GM12874 (cell line): ENCODE data around the gene HP.

Source experiments
- CTCF ChIP-seq: IDR thresholded peaks from 2 replicates; pipeline ENCODE4 v1.5.1; 2011; ENCODE audit warnings: low read depth, mild to moderate bottlenecking, control low read depth, low read length, moderate library complexity; ENCODE audit not compliant: insufficient read depth

HP gene

DNA sequence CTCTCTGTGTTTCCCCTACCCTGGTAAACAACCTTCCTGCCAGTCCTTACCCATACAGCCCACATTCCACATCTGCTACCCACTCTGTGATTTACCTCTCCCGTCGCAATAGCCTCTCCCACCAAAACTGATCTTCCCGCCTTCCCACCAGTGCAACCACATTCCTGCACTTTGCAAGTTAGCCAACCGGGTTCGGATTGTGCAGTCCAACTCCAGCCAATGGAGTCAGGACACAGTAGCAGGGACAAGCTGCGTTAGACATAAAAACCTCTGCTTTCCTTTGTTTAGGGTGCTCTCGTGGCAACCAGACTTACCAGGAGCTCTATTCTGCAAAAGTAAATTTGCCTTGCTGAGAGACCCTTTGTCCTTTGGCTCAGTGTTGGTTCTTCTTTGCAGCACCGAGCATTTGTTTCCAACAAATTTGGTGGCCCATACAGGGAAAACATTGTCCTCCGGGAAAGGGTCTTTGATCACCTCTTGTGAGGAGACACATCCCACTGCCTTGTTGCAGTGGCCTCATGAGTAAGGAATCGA lies 10.1 kb downstream of the HP start:
- no peak for TF ChIP-seq CTCF

GRCh38 chr16:72066747-72067146 lies 12.4 kb downstream of the HP start:
- TF ChIP-seq CTCF: peak; percentile 58

- TF ChIP-seq CTCF: no peak
Observed at GRCh38 chr16:72068930-72069329, 14.6 kb downstream of the HP start.

DNA sequence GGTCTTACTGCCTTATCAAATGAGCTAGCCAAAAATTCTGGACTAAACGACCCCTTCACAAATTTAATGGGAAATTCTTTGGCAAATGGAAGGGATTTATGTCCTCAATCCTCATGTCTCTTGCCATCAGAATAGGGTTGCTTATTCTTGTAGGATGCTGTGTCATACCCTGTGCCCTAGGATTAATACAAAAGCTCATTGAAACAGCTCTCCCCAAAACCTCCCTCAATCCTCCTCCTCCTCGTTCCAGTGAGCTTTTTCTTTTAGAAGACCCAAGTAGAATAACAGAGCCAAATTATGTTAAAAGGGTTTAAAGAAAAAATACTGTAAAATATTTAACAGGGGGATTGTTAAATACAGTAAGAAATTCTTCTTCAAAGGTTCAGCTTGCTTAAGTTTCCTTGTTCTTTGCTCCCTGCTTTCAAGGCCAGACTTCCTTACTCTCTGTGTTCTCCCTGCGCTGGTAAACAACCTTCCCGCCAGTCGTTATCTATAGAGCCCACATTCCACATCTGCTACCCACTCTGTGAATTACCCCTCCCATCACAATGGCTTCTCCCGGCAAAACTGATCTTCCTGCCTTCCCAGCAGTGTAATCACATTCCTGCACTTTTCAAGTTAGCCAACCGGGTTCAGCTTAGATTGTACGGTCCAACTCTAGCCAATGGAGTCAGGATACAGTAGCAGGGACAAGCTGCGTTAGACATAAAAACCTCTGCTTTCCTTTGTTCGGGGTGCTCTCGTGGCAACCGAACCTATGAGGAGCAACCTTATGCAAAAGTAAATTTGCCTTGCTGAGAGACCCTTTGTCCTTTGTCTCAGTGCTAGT lies 18.4 kb downstream of the HP start:
- no peak for TF ChIP-seq CTCF

DNA sequence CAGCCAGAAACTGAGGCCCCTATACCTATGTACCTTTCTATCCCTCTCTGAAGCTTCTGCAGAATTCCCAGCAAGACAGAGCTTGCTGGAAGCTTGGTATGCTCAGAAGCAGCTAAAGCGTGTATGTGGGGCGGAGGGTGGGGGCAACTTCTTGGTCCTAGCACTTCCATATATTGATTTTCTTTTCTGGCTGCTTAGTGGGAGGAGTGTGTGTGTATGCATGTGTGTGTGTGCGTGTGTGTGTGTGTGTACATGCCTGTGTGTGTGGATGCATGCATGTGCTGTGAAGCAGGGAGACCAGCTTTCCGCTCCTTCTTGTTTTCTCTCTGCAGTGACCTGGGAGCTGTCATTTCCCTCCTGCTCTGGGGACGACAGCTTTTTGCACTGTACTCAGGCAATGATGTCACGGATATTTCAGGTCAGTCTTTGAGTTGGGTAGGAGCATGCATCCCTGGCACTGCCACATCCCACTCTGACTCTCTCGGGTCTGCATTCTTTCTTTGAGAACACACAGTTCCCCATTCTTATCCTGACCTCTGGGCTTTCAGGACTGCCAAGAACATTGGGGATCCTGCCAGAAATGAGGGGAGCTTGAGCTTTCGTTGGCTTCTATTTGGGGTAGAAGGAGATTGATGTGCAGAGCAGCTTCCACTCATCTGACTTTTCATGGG lies 19.4 kb downstream of the HP start:
- no peak for TF ChIP-seq CTCF

GRCh38 chr16:72083778-72084404 lies 29.6 kb downstream of the HP start:
- no peak for TF ChIP-seq CTCF

- TF ChIP-seq CTCF: no peak
Observed at GRCh38 chr16:72084445-72084844, 30.1 kb downstream of the HP start.
